ENCODE results near the gene ITPR3. TPM values are rescaled to one million over a fixed set of nuclear protein-coding genes. Genes with fewer than 3 reads are reported as not detected.

The ITPR3 gene
- total RNA-seq, 4 donors from 2014 or later, result 105 to 262 (median 124) TPM

DNA sequence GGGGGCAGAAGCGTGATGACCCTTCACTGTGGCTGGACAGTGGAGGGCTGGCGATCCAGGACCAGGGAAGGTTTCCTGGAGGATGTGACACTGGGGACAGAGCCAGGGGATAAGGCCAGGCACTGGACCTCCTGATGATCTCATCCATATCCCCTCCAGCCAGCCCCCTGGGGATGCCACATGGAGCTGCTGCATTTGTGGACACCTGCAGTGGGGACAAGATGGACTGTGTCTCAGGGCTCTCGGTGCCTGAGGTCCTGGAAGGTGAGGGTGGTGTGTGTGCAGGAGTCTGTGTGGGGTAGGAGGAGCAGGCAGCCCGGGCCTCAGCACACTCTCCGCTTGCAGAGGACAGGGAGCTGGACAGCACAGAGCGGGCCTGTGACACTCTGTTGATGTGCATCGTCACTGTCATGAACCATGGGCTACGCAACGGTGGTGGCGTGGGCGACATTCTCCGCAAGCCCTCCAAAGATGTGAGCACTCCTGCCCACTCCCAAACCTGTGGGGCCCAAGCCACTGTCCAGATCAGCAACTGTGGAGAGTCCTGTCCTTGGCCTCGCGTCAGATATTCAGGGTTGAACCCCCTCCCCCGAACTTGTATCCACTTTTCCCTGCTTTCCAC lies 70.4 kb downstream of the ITPR3 start:
- intact Hi-C loops (cut with DNase I; ENCODE audit: low total_unique reads), result no loop called here
- TF ChIP-seq, protein P1, sequence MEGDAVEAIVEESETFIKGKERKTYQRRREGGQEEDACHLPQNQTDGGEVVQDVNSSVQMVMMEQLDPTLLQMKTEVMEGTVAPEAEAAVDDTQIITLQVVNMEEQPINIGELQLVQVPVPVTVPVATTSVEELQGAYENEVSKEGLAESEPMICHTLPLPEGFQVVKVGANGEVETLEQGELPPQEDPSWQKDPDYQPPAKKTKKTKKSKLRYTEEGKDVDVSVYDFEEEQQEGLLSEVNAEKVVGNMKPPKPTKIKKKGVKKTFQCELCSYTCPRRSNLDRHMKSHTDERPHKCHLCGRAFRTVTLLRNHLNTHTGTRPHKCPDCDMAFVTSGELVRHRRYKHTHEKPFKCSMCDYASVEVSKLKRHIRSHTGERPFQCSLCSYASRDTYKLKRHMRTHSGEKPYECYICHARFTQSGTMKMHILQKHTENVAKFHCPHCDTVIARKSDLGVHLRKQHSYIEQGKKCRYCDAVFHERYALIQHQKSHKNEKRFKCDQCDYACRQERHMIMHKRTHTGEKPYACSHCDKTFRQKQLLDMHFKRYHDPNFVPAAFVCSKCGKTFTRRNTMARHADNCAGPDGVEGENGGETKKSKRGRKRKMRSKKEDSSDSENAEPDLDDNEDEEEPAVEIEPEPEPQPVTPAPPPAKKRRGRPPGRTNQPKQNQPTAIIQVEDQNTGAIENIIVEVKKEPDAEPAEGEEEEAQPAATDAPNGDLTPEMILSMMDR (IDR thresholded peaks at IDR 0.05), result no peak
- TF ChIP-seq EP300 (IDR thresholded peaks at IDR 0.05; ENCODE audit: low read depth) (no peak), POLR2AphosphoS5 (IDR thresholded peaks at IDR 0.05) (no peak), POLR2A (IDR thresholded peaks at IDR 0.05) (no peak)
- in situ Hi-C loops (cut with MboI; ENCODE audit: low pct_ligation_motif_present in 1 of 4, low pct_unique_long_range_greater_than_20kb in 1 of 4, low sequenced_read_pairs in 3 of 4), result no loop called here
- Histone ChIP-seq H3K9me3 (no peaks in the 10 kb centered on the region), H3K27me3 (no peaks in the 10 kb centered on the region), H3K4me1 (peaks cover 0 to 22% (median 0%) of the 10 kb centered on the region in 4 donors), H3K4me3 (no peak overlapping the region), H3K36me3 (peaks cover 0 to 18% (median 0%) of the 10 kb centered on the region in 4 donors), H3K27ac (no peak overlapping the region)
- no peak for DNase-seq
- WGBS, 2 donors (ENCODE audit: low coverage in 1 of 2), result 82% methylated on average over 13 of the region's 15 CpGs; no CpG with 5 or more reads in 1 of the 2 donors

DNA sequence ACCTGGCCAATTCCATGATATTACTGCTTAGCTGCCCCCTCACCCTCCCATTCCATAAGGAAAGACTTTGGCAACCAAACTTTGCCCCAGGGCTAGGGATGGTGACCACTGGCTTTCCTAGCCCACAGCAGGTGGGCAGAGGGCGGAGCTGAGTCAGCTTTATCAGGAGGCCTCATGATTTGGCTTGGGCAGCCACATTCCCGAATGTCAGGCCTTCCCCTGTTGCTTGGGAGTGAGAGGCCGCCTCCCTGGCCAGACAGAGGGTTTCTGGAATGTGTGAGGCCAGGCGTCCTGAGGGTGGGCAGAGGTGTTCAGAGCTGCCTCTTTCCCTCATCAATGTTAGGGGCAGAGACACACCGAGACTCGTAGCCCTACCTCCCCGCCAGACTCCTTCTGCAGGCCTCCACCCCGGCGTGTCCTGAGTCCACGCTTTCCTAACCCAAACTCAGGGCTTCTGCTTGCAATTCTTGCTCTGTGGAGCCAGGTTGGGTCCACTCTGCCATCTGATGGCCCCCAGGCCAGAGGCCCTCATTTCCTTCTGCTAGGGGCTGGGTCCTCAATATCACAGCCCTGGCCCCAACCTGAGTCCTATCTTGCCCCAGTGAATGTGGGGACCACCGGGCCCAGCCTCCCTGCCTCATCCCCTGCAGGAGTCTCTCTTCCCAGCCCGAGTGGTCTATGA lies 71.1 kb downstream of the ITPR3 start:
- H3K27ac ChIP-seq, result peak overlapping the region in 2 of 4 donors; percentile 48 to 59
- WGBS, 2 donors (ENCODE audit: low coverage in 1 of 2), result 67 to 89% methylated on average over 1 to 12 of the region's 12 CpGs
- TF ChIP-seq POLR2AphosphoS5 (IDR thresholded peaks at IDR 0.05) (no peak), EP300 (IDR thresholded peaks at IDR 0.05; ENCODE audit: low read depth) (no peak), POLR2A (IDR thresholded peaks at IDR 0.05) (no peak)
- TF ChIP-seq, protein P1 (IDR thresholded peaks at IDR 0.05), result no peak
- H3K9me3 ChIP-seq, result no peaks in the 10 kb centered on the region
- intact Hi-C loops (cut with DNase I; ENCODE audit: low total_unique reads), result no loop called here
- in situ Hi-C loops (cut with MboI; ENCODE audit: low pct_ligation_motif_present in 1 of 4, low pct_unique_long_range_greater_than_20kb in 1 of 4, low sequenced_read_pairs in 3 of 4), result no loop called here
- no peak overlapping the region for H3K4me3 ChIP-seq
- peaks cover 0 to 15% (median 0%) of the 10 kb centered on the region in 4 donors for H3K36me3 ChIP-seq
- DNase-seq, result no peak
- H3K27me3 ChIP-seq, result no peaks in the 10 kb centered on the region
- peaks cover 0 to 27% (median 0%) of the 10 kb centered on the region in 4 donors for H3K4me1 ChIP-seq

DNA sequence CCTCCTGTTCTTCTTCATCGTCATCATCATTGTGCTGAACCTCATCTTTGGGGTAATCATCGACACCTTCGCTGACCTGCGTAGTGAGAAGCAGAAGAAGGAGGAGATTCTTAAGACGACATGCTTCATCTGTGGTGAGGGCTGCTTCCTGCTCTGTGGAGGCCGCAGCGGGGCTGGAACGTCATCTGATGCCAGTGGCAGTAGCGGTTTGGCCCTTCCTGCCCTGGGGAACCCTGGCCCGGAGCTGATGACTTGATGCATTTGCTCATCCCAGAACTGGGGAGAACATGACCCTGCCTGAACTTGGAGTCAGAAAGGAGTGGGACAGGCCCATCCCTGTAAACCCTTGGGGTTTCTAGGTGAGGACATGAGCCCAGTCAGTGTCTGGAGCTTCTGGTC lies 71.6 kb downstream of the ITPR3 start:
- peak; percentile 67 for DNase-seq
- intact Hi-C loops (cut with DNase I; ENCODE audit: low total_unique reads), result no loop called here

More for the DNA sequence above, 71.6 kb downstream of the ITPR3 start:
- H3K9me3 ChIP-seq, result no peaks in the 10 kb centered on the region
- peaks cover 0 to 14% (median 0%) of the 10 kb centered on the region in 4 donors for H3K36me3 ChIP-seq
- H3K4me3 ChIP-seq, result no peak overlapping the region
- in situ Hi-C loops (cut with MboI; ENCODE audit: low pct_ligation_motif_present in 1 of 4, low pct_unique_long_range_greater_than_20kb in 1 of 4, low sequenced_read_pairs in 3 of 4), result no loop called here
- peaks cover 0 to 27% (median 0%) of the 10 kb centered on the region in 4 donors for H3K4me1 ChIP-seq
- TF ChIP-seq EP300 (IDR thresholded peaks at IDR 0.05; ENCODE audit: low read depth), result no peak
- TF ChIP-seq POLR2A (IDR thresholded peaks at IDR 0.05), result no peak
- no peak for TF ChIP-seq POLR2AphosphoS5 (IDR thresholded peaks at IDR 0.05)
- TF ChIP-seq, protein P1 (IDR thresholded peaks at IDR 0.05), result no peak
- H3K27ac ChIP-seq, result peak overlapping the region in 3 of 4 donors; percentile 19 to 59 (median 48)
- H3K27me3 ChIP-seq, result no peaks in the 10 kb centered on the region
- 69 to 74% methylated on average over 4 to 10 of the region's 10 CpGs for WGBS, 2 donors (ENCODE audit: low coverage in 1 of 2)

All from transverse colon (tissue), 4 donors.